ENCODE results near the gene FST. TPM values are rescaled to one million over a fixed set of nuclear protein-coding genes. Genes with fewer than 3 reads are reported as not detected.

FST gene
- total and polyA plus RNA-seq, 10 of the 15 experiments (the other 5 are each of a cell fraction or from before 2014, with no cell fraction given): 0.23 TPM; not detected in 9

- intact Hi-C loops (cut with micrococcal nuclease; ENCODE audit: unreplicated experiment) (no loop called here), in situ Hi-C loops (cut with MboI) (no loop called here)
- Histone ChIP-seq H2AFZ (ENCODE audit: control insufficient read depth, low read depth, low read length) (no peak overlapping the region), H3K27me3 (replicated peaks in 1 of 2; ENCODE audit: control insufficient read depth in 2 of 2, insufficient read depth in 2 of 2, low read length in 1 of 2) (no peaks in the 10 kb centered on the region), H3K4me2 (ENCODE audit: control insufficient read depth, insufficient read depth) (no peak overlapping the region), H3K4me1 (ENCODE audit: control insufficient read depth, insufficient read depth, low read length) (no peaks in the 10 kb centered on the region), H3K79me2 (ENCODE audit: control insufficient read depth, insufficient read depth, low read length) (no peaks in the 10 kb centered on the region), H3K9me3 (replicated peaks; ENCODE audit: control insufficient read depth, insufficient read depth, low read length) (no peaks in the 10 kb centered on the region), H4K20me1 (ENCODE audit: control insufficient read depth, insufficient read depth) (no peaks in the 10 kb centered on the region), H3K9ac (ENCODE audit: control insufficient read depth, insufficient read depth, low read length) (no peak overlapping the region), H3K36me3 (ENCODE audit: control insufficient read depth in 2 of 2, insufficient read depth in 2 of 2, low read length in 1 of 2) (no peaks in the 10 kb centered on the region), H3K27ac (ENCODE audit: control insufficient read depth, insufficient read depth) (no peak overlapping the region), H3K4me3 (no peak overlapping the region)
- BruUV-seq (replicated peaks): no TSS peak
- RAD21 ChIA-PET (ENCODE audit: unreplicated experiment): no interaction called here
- POLR2A ChIA-PET: no interaction called here
- CTCF ChIA-PET: no interaction called here
- SMC1A ChIA-PET (ENCODE audit: uncharacterized antibody, unreplicated experiment): no interaction called here
- DNase-seq (ENCODE audit: low read depth, low spot score) (no peak), ATAC-seq (no peak), FAIRE-seq (no peak)
- TF ChIP-seq CBX3 (IDR thresholded peaks at IDR 0.05; ENCODE audit: borderline replicate concordance, low read depth) (no peak), ZNF384 (IDR thresholded peaks at IDR 0.05; ENCODE audit: borderline replicate concordance, low read depth, low read length) (no peak), CTCF (IDR thresholded peaks at IDR 0.05 in 2 of 3, conservative IDR thresholded peaks at IDR 0.05 in 1 of 3; ENCODE audit: control insufficient read depth in 2 of 3, extremely low read depth in 1 of 3, insufficient read depth in 1 of 3, low read depth in 3 of 3, low read length in 3 of 3) (no peak), JUND (IDR thresholded peaks at IDR 0.05; ENCODE audit: low read depth, low read length) (no peak), POU2F2 (IDR thresholded peaks at IDR 0.05; ENCODE audit: borderline replicate concordance, low read depth, low read length) (no peak), RCOR1 (conservative IDR thresholded peaks at IDR 0.05; ENCODE audit: low read depth, low read length) (no peak), HDAC6 (IDR thresholded peaks at IDR 0.05; ENCODE audit: unreplicated experiment) (no peak), SMAD5 (IDR thresholded peaks at IDR 0.05; ENCODE audit: low read depth) (no peak)
These were observed 40.4 kb downstream of the FST start for GRCh38 chr5:53520813-53521212.

Other genes starting within 250 kb of the FST start
- gene NDUFS4, start 80.0 kb downstream of the FST start, total RNA-seq (2014; rRNA removed): 91.1 and 97.8 TPM in 2 replicates
- 108 and 117 TPM in 2 replicates for gene NDUFS4, start 80.0 kb downstream of the FST start, total RNA-seq (2014; rRNA removed; fragmentation: Illumina TruSeq; extraction: Trizol)
- 69.9 and 73.9 TPM in 2 replicates for gene NDUFS4, start 80.0 kb downstream of the FST start, total RNA-seq (2021)
- 119 and 165 TPM in 2 replicates for gene NDUFS4, start 80.0 kb downstream of the FST start, polyA plus RNA-seq (2011; rRNA removed)
- gene NDUFS4, start 80.0 kb downstream of the FST start, polyA plus RNA-seq (2014; fragmentation: Illumina TruSeq; extraction: Trizol): 89.9 and 98.3 TPM in 2 replicates
- gene NDUFS4, start 80.0 kb downstream of the FST start, polyA plus RNA-seq (2014; fragmentation: Nextera tagmentation; extraction: Ambion mirVana): 100 to 1,000 TPM; 303 to 366 TPM
- gene NDUFS4, start 80.0 kb downstream of the FST start, polyA plus RNA-seq (2014; rRNA removed): 76.9 and 99.0 TPM in 2 replicates
- gene NDUFS4, start 80.0 kb downstream of the FST start, polyA plus RNA-seq (2016; fragmentation: Nextera tagmentation; extraction: Ambion mirVana): 100 to 1,000 TPM; 124 to 125 TPM

Measured in GM12878 (cell line).